Activated effector memory CD4-positive, alpha-beta T cell treated with Interleukin-2 at 50 U/mL for 16 hours (primary cell): ENCODE results near the gene UNC5B.
"Not testable (repeated sequence)": the region's sequence is repeated elsewhere in the genome, so short reads cannot be mapped to it uniquely, and the experiment has no call there.

Experiments
- DNase-seq: peaks from one replicate; pipeline ENCODE4 v3.0.0-alpha.2; 2020

UNC5B gene

GRCh38 chr10:71269301-71270288 lies 57.2 kb downstream of the UNC5B start:
- DNase-seq, result no peak

GRCh38 chr10:71270301-71271220 lies 58.2 kb downstream of the UNC5B start:
- DNase-seq, result no peak

GRCh38 chr10:71271662-71272055 lies 59.3 kb downstream of the UNC5B start:
- DNase-seq, result no peak

DNA sequence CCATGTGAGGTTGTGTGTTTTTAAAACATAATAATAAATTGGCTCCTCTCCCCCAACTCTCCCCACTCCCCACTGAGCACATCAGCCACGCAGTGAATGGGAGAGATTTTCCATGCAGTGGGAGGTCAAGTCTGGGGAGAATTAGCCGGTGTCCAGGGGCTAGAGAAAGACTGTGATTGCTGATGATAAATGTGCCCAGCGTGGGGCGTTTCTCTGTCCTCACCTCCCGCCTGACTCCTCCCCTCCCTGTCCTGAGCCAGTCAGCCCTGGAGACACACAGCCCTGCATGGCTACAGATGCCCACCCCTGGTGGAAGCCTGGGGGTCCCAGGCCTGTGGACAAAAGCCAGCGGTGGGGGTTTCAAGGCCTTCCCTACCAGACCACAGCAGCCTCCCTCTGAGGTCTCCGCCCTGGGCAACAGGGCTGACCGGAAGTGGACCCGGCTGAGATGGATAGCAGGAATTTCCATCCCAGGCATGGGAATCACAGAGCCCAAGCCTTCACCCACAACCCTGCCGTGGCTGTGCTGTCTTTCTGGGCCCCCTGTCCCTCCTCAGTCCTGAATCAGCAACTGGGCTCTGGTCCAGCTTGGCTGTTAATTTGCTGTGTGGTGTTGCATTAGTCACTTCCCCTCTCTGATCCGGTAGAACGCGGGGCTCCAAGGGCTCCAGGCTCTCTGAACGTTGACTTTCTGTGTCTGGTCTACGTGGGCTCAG lies 59.8 kb downstream of the UNC5B start:
- DNase-seq, result no peak

GRCh38 chr10:71272974-71273373 lies 60.6 kb downstream of the UNC5B start:
- DNase-seq, result not testable (repeated sequence)

DNA sequence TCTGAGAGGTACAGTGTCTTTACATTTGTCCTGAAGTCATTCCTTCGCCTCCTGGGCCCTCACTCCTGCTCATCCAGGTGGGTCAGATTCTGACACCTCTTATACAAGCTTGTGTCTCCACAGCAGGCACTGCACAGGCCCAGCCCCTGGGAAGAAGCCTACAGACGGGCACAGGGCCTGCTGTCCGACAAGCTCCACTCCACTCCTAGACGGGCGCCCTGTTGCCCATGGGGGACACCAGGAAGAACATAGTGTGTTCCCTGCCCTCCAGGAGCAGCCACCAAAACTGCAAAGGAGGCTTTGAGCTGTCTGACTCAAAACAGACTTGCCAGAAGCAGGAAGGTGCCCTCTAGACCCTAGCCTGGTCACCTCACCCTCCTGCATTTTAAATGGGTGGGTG lies 61.1 kb downstream of the UNC5B start:
- no peak for DNase-seq

GRCh38 chr10:71274901-71275796 lies 62.8 kb downstream of the UNC5B start:
- DNase-seq, result no peak

DNA sequence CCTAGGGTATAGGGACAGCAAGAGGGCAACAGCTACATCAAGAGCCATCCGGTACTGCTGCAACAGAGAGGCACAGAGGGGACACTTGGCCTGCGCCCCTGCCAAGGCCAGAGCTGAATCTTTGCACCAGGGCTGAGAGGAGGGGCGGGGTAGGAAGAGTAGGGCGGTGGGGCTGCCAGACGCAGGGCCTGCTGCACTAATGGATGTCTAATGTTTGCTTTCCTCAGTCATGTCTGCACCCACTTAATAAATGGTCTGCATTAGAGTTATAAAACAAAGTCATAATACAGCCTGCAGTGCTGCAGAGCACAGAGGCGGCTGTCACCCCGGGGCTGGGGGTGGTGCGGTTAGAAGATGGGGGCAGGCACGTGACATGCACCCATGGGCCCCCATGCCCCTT lies 64.5 kb downstream of the UNC5B start:
- no peak for DNase-seq

DNA sequence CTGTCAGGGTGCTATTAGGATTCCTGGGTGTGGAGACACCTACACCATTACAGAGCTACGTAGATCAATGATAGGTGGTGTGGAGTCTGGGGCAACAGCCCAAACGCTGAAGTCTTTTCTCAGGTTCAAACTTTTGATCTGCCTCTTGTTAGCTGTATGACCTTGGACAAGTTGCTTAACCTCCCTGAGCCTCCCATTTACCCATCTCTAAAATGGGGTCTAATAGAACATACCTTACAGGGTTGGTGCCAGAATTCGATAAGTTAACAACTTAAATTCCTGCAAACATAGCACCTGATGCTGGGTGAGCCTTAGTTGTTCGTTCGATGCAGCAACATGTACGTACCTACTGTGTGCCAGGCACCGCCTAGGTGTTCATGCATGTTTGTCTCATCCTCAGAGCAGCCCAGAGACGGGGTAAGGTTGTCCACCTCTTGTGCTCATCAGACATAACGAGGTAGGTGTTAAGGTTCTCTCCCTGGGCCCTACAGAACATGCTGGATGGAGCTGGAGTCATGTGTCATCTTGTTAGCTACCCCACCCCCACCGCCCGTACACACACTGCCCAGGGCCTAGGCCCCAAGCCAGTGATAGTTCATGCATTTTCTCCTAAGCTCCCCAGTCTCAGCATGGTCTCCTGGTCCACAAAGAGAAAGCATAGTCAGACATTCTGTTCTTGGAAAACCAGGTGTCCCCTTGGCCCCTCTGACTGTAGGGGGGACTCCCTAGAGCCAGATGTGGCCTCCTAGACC lies 65.7 kb downstream of the UNC5B start:
- DNase-seq, result no peak

- DNase-seq, result no peak
These were observed 66.6 kb downstream of the UNC5B start for GRCh38 chr10:71278691-71279588.

DNA sequence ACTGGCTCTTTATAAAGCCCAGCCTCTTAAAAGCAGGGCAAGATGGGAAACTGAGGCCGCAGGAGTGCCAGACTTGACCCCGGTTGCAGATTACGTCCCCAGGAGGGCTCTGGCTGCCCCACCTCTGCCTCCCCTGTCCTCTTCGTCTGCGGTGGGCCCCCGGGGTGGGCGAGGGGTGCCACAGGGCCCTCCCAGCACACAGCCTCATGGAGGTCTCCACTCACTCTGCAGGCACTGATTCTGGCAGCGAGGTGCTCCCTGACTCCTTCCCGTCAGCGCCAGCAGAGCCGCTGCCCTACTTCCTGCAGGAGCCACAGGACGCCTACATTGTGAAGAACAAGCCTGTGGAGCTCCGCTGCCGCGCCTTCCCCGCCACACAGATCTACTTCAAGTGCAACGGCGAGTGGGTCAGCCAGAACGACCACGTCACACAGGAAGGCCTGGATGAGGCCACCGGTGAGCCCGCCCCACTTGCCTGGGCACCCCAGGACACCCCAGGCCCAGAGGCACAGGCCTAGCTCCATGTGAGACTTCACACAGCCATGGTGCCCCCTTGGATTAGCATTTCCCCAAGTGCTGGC lies 67.3 kb downstream of the UNC5B start:
- DNase-seq, result no peak

DNA sequence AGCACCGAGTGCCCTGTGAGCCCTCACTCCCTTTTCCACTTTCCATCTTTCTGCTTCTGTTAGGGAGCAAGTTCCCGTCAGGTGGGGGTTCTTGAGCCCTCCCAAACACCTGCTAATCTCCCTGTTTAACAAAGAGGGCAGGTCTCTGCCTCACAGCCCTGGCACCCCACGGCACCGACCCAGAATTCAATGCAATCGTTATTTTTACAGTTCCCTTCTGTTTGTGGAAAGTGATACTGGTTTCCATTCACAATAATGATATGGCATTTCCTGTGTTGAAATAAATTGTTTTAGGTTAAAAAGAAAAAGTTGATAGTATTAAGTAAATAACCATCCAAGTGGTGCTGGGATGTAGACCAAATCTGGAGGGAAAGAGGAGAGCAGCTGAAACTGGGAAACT lies 67.8 kb downstream of the UNC5B start:
- DNase-seq, result no peak

- DNase-seq, result no peak
These were observed 68.5 kb downstream of the UNC5B start for GRCh38 chr10:71280825-71281224.

DNA sequence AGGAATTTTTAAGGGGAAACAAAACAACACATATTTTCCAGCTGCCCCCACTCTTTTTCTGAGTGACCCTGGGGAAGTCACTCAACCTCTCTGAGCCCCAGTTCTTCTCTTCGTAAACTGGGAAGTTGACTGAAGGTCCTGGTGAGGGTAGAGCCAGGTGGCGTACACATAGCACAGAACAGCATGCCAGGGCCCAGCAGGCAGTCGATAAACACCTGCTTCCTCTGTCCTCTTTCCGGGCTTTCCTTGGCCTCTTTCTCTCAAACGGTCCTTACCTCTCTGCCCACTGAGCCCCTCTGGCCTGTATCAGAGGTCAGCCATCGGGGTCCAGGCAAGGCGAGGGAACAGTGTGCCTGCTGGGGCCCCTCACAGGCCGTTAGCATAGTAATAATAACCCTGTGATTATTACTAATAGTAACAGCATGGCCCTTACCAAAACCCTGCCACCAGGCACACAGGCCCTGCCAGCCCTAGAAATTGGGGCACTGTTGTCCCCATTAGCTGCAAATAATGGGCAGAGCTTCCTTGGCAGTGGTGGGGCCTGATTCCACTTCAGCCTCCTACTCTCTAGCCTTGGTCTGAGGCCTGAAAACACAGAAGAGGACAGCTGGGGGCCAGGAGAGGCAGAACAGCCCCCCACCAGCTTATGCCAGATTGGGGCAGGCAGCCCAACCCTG lies 69.4 kb downstream of the UNC5B start:
- DNase-seq, result no peak

DNA sequence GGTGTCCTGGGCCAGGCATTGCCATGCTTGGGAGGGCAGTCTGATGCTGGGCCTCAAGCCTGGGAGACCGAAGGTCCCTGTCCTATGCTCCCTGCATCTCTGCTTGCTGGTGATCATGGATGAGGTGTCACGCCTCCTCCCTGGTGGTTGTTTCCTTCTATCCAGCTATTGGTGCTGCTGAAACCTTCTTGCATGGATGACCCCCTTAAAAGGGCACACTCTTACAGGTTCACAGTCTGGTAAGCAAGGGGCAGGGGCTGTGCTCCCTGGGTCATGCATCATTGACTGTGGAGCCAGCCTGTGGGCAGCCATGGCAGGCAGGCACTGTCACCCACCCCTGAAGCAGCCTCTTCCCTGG lies 69.9 kb downstream of the UNC5B start:
- no peak for DNase-seq

GRCh38 chr10:71283410-71283809 lies 71.0 kb downstream of the UNC5B start:
- DNase-seq, result no peak

DNA sequence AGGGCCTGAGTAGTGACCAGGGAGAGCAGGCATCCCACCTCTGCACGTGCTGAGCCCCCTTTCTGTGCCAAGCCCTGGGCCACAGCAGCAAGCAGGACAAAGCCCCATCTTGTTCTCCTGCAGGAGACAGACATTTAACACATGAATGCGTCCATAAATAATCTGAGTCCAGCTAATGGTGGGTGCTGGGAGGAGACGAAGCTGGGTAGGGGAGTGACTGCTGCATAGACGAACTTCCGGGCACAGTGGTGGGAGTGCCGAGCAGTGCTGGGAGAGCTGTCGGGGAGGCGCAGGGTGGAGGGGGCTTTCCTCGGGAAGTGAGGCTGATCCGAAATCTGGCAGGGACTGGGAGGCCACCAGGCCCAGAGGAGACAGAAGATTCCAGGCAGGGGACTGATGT lies 71.5 kb downstream of the UNC5B start:
- no peak for DNase-seq

DNA sequence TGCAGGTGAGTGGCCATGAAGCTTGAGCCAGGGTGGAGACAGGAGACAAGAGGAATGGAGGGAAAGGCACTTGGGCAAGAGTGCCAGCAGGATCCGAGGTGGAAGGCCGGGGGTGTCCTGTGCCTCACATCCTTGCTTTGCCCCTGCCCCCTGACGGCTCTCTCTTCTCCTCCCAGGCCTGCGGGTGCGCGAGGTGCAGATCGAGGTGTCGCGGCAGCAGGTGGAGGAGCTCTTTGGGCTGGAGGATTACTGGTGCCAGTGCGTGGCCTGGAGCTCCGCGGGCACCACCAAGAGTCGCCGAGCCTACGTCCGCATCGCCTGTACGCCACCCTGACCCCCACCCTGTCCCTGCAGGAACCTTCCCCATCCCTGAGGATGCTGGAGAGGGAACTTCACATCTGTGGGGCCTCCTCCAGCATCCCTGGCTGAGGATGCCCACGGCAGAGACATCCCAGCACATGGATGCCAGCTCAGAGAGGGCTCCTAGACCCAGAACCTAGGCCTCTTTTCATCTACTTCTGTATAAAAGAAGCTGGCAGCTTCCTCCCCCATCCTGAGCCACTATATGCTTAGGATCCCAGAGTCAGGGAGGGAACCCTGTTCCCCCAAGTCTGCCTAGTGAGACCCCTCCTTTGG lies 72.3 kb downstream of the UNC5B start:
- DNase-seq, result no peak

DNA sequence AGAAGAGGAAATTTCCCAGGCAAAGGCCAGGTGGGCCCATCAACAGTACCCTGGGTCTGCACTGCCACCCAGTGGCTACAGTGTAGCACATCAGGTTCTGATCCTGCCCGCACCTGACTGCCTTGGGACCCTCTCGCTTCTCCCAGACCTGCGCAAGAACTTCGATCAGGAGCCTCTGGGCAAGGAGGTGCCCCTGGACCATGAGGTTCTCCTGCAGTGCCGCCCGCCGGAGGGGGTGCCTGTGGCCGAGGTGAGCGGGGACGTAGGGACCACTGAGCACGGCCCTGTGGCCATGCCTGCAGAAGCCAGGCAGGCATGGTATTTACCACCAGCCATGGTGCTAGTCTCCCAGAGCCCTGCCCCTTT lies 72.8 kb downstream of the UNC5B start:
- DNase-seq, result no peak
